HUDEP-2 (cell line): ENCODE measurements around the gene DAZAP1.

Source experiments
- DNase-seq, 76 experiments: peaks; one replicate each; lab custom pipeline; 2025; ENCODE audit not compliant: unreplicated experiment in 76 of 76; lab: John Stamatoyannopoulos, UW

The DAZAP1 gene

DNA sequence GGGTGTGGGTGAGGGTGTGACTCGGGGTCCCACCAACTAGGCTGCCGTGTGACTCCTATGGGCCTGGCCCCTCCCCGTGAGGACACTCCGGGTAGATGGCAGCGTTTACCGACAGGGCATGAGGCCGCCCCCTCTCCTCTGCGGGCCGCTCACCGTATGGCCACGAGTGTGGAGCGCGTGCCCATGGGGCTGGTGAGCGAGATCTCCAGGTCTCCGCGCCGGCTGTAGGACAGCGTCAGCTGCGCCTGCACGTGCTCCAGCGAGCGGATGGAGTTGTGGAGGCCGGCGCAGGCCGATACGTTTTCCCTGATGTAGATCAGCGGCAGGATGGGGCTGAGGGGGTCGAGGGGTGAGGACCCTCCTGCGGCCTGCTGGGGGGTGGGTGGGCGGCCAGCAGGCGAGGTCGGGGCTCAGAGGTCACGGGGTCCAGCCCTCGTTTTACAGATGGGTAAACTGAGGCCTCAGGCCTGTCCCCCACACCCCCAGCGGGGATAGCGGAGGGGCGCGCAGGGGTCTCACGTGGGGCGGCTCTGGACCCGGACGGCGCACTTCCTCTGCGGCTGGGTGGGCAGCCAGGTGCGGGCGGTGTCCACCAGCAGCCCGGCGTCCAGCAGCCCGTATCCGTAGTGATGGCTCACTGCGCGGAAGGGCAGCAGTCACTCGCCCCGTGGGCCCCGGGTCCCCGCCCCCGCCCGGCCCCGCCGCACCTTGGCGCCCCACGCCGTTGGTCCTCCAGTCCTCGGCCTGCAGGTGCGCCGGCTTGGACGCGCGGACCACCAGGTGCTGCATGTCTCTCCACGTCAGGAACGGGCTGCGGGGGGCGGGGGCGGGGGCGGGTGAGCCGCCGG is 76.0 kb downstream of the DAZAP1 start:
- no peak for DNase-seq

DNA sequence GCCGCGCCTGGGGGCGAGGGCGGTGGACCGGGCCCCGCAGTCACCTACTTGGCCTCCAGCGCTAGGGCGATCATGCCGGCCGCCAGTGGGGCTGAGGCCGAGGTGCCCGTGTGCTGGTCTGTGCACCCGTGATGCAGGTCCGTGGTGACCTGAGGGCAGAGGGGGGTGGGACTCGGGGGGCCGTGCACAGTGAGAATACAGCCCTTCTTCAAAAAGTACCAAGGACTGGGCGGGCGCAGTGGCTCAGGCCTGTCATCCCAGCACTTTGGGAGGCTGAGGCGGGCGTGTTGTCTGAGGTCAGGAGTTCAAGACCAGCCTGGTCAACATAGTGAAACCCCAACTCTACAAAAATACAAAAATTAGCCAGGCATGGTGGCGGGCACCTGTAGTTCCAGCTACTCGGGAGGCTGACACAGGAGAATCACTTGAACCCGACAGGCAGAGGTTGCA is 76.6 kb downstream of the DAZAP1 start:
- no peak for DNase-seq
